Endothelial cell of umbilical vein (primary cell): ENCODE measurements around the gene TRAPPC4. TPM values are rescaled to one million over a fixed set of nuclear protein-coding genes. Genes with fewer than 3 reads are reported as not detected.

Experiments used
- BruUV-seq: library from RNA; stranded (reverse); fragments of 400-500 nt; replicated peaks from 2 replicates; lab custom pipeline; 2021; lab: Mats Ljungman, UMichigan
- CTCF ChIA-PET: fragments of 300-600, 350-600 bp; sonication (Branson Sonifier 250); formaldehyde crosslinking; loops from one replicate; lab custom pipeline; 2021; ENCODE audit warnings: antibody characterized with exemption, inconsistent platforms; lab: Charles Lee
- POLR2A ChIA-PET: fragments of 300-600, 350-600 bp; sonication (Branson Sonifier 250); formaldehyde crosslinking; loops from one replicate; lab custom pipeline; 2021; ENCODE audit warnings: antibody characterized with exemption, inconsistent platforms; lab: Charles Lee
- DNase-seq: peaks from one replicate; pipeline ENCODE4 v3.0.0-alpha.2; 2011; ENCODE audit warnings: low read depth, low spot score
- FAIRE-seq: peaks from 2 replicates; lab custom pipeline; 2011; peaks lifted over from hg19 to GRCh38; lab: Jason Lieb, UNC
- H2AFZ ChIP-seq: 2 replicates; pipeline ENCODE4 v1.6.0; 2012; ENCODE audit warnings: low read depth, low read length, control low read depth, inconsistent platforms
- H3K27ac ChIP-seq: 2 replicates; pipeline ENCODE4 v1.5.1; 2011; ENCODE audit warnings: low read depth, mild to moderate bottlenecking, control low read depth, low read length, moderate library complexity; ENCODE audit not compliant: insufficient read depth
- H3K27me3 ChIP-seq, 2 experiments: 2 replicates each; pipeline versions ENCODE4 v1.6.0 to v1.6.1; 2011; ENCODE audit warnings: low read length in 2 of 2, mixed read lengths in 1 of 2; ENCODE audit not compliant: control insufficient read depth in 2 of 2, insufficient read depth in 2 of 2
- H3K36me3 ChIP-seq, 2 experiments: 2 replicates in 1 of 2; 3 replicates in 1 of 2; pipeline ENCODE4 v1.5.1; 2011; ENCODE audit warnings: low read length in 2 of 2, mild to moderate bottlenecking in 1 of 2, moderate library complexity in 1 of 2; ENCODE audit not compliant: control insufficient read depth in 2 of 2, insufficient read depth in 2 of 2; ENCODE audit errors: extremely low read depth in 1 of 2
- H3K4me1 ChIP-seq: 3 replicates; pipeline ENCODE4 v1.5.1; 2011; ENCODE audit warnings: mild to moderate bottlenecking, low read length; ENCODE audit not compliant: control insufficient read depth, insufficient read depth; ENCODE audit errors: extremely low read depth
- H3K4me2 ChIP-seq: 2 replicates; pipeline ENCODE4 v1.6.1; 2011; ENCODE audit warnings: low read length, control low read depth, mixed read lengths; ENCODE audit not compliant: insufficient read depth
- H3K4me3 ChIP-seq, 3 experiments: fragments of 200-600 bp in 1 of 3; sonication (generic), shearing (Covaris generic) in 1 of 3; replicated peaks in 1 of 3; 2 replicates each; pipeline ENCODE4 v1.5.1; 2011 to 2016; ENCODE audit warnings: control low read depth in 3 of 3, low read length in 3 of 3, mild to moderate bottlenecking in 2 of 3, inconsistent platforms in 1 of 3, low read depth in 1 of 3, moderate library complexity in 1 of 3; ENCODE audit not compliant: insufficient read depth in 1 of 3
- H3K79me2 ChIP-seq: 2 replicates; pipeline ENCODE4 v1.6.0; 2012; ENCODE audit warnings: low read length, inconsistent platforms; ENCODE audit not compliant: control insufficient read depth, insufficient read depth
- H3K9ac ChIP-seq: replicated peaks from 2 replicates; pipeline ENCODE3; 2011; ENCODE audit warnings: low read length, control low read depth; ENCODE audit not compliant: insufficient read depth; ENCODE audit errors: extremely low read depth
- H3K9me1 ChIP-seq: replicated peaks from 3 replicates; pipeline ENCODE4 v1.6.0; 2011; ENCODE audit warnings: mild to moderate bottlenecking, low read length; ENCODE audit not compliant: control insufficient read depth, insufficient read depth; ENCODE audit errors: extremely low read depth
- H3K9me3 ChIP-seq: replicated peaks from 2 replicates; pipeline ENCODE4 v1.5.1; 2012; ENCODE audit warnings: low read length, inconsistent platforms; ENCODE audit not compliant: control insufficient read depth, insufficient read depth
- H4K20me1 ChIP-seq: replicated peaks from 2 replicates; pipeline ENCODE3; 2011; ENCODE audit warnings: mild to moderate bottlenecking, low read length; ENCODE audit not compliant: control insufficient read depth, insufficient read depth; ENCODE audit errors: extremely low read depth
- EZH2 ChIP-seq: IDR thresholded peaks from 2 replicates; pipeline ENCODE4 v1.6.1; 2012; ENCODE audit warnings: borderline replicate concordance, low read depth, mild to moderate bottlenecking, moderate library complexity, low read length, inconsistent platforms; ENCODE audit not compliant: severe bottlenecking
- FOS ChIP-seq: IDR thresholded peaks from 2 replicates; pipeline ENCODE4 v1.6.1; 2011; ENCODE audit warnings: mild to moderate bottlenecking, low read length, moderate library complexity, borderline replicate concordance; ENCODE audit not compliant: insufficient read depth
- GATA2 ChIP-seq: IDR thresholded peaks from 2 replicates; pipeline ENCODE4 v1.7.0; 2011; ENCODE audit warnings: low read depth, mild to moderate bottlenecking, moderate library complexity, mixed read lengths, low read length; ENCODE audit not compliant: insufficient read length, insufficient read depth
- JUN ChIP-seq: IDR thresholded peaks from 2 replicates; pipeline ENCODE4 v1.6.1; 2011; ENCODE audit warnings: borderline replicate concordance, low read depth; ENCODE audit not compliant: insufficient read length, insufficient read depth
- MYC ChIP-seq: IDR thresholded peaks from one replicate; pipeline ENCODE4 v1.6.1; 2011; ENCODE audit warnings: mild to moderate bottlenecking, low read depth, low read length
- POLR2A ChIP-seq: IDR thresholded peaks from 2 replicates; pipeline ENCODE4 v1.6.1; 2012; ENCODE audit warnings: low read depth, mild to moderate bottlenecking, control low read depth, low read length
- POLR2AphosphoS5 ChIP-seq: IDR thresholded peaks from 2 replicates; pipeline ENCODE4 v1.6.1; 2012; ENCODE audit warnings: low read depth, mild to moderate bottlenecking, control low read depth, low read length, moderate library complexity; ENCODE audit not compliant: insufficient read depth
- dilution Hi-C: fragments of 300-500 bp; cut with MboI; formaldehyde crosslinking; loops from one replicate; pipeline ENCODE4 v1.15.0; 2019; ENCODE audit warnings: low sequenced_read_pairs; ENCODE audit not compliant: extremely low pct_ligation_motif_present
- intact Hi-C: fragments of 100-400 bp; cut with micrococcal nuclease; formaldehyde crosslinking; loops from one replicate; pipeline ENCODE4 v1.10.0; 2022
- polyA plus RNA-seq, 4 experiments: library from polyadenylated mRNA; depleted of rRNA in 3 of 4; stranded (reverse) in 3 of 4; unstranded in 1 of 4; fragments of >200 nt; gene quantifications; 2 replicates each; pipeline versions ENCODE4 v1.2.1 to v1.2.3, GENCODE V29; 2011 to 2012; ENCODE audit warnings: missing spikeins in 1 of 4
- total RNA-seq: library from RNA; stranded (reverse); gene quantifications from 2 replicates; pipeline ENCODE4 v1.2.3, GENCODE V29; 2021
- TF ChIP-seq, protein P1 (sequence below): IDR thresholded peaks from 2 replicates; pipeline ENCODE4 v1.6.1; 2011; ENCODE audit not compliant: insufficient read depth, insufficient read length
- TF ChIP-seq, protein P2 (sequence below), 2 donors: IDR thresholded peaks; 1 replicate in 1 of 2; 2 replicates in 1 of 2; pipeline ENCODE4 v1.5.1; 2011; ENCODE audit warnings: low read length in 2 of 2, mild to moderate bottlenecking in 2 of 2, moderate library complexity in 2 of 2, control low read depth in 1 of 2, inconsistent platforms in 1 of 2, low read depth in 1 of 2; ENCODE audit not compliant: insufficient read depth in 1 of 2; ENCODE audit errors: extremely low read depth in 1 of 2

TRAPPC4 gene
- total and polyA plus RNA-seq, 2 donors (not counting 3 experiments of a cell fraction or from before 2014, with no cell fraction given) = 64.2 to 224 TPM

GRCh38 chr11:119021631-119022030, 3.1 kb downstream of the TRAPPC4 start:
- BruUV-seq = no TSS peak
- Histone ChIP-seq H3K27ac (no peak overlapping the region), H3K9ac (no peak overlapping the region), H3K36me3 (peaks cover 6 to 18% of the 10 kb centered on the region in 2 experiments), H2AFZ (no peak overlapping the region), H3K79me2 (peaks cover 31% of the 10 kb centered on the region), H3K4me2 (no peak overlapping the region), H3K4me3 (no peak overlapping the region), H3K9me1 (no peaks in the 10 kb centered on the region), H4K20me1 (no peaks in the 10 kb centered on the region), H3K9me3 (no peaks in the 10 kb centered on the region), H3K4me1 (peaks cover 27% of the 10 kb centered on the region), H3K27me3 (no peaks in the 10 kb centered on the region)
- no peak for FAIRE-seq
- POLR2A ChIA-PET = no interaction called here
- CTCF ChIA-PET = no interaction called here
- dilution Hi-C loops (no loop called here), intact Hi-C loops (no loop called here)
- TF ChIP-seq POLR2A = no peak
- no peak for TF ChIP-seq POLR2AphosphoS5
- no peak for TF ChIP-seq GATA2
- no peak for TF ChIP-seq JUN
- no peak for TF ChIP-seq EZH2
- no peak for TF ChIP-seq MYC
- DNase-seq = no peak

DNA sequence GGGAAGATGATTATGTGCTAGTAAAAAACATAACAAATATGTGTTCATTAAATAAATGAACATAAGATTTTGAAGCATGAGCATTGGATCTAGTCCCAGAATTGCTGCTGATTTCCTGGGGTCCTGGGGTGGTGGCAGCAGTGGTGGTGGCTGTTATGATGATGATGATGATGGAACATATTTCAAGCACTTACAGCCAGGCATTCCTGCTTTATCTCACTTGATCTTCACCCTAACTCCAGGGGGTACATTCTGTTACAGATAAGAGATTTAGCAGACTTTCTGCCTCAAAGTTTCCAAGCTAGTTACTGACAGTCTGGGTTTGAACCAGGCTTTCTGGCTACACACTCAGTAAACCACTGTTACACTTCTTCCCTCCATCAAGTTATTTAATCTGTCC, 5.2 kb downstream of the TRAPPC4 start:
- TF ChIP-seq, protein P1, sequence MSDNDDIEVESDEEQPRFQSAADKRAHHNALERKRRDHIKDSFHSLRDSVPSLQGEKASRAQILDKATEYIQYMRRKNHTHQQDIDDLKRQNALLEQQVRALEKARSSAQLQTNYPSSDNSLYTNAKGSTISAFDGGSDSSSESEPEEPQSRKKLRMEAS = no peak
- TF ChIP-seq EZH2 (no peak), JUN (no peak), POLR2AphosphoS5 (no peak), MYC (no peak), POLR2A (no peak), FOS (no peak), GATA2 (no peak)
- TF ChIP-seq, protein P2, sequence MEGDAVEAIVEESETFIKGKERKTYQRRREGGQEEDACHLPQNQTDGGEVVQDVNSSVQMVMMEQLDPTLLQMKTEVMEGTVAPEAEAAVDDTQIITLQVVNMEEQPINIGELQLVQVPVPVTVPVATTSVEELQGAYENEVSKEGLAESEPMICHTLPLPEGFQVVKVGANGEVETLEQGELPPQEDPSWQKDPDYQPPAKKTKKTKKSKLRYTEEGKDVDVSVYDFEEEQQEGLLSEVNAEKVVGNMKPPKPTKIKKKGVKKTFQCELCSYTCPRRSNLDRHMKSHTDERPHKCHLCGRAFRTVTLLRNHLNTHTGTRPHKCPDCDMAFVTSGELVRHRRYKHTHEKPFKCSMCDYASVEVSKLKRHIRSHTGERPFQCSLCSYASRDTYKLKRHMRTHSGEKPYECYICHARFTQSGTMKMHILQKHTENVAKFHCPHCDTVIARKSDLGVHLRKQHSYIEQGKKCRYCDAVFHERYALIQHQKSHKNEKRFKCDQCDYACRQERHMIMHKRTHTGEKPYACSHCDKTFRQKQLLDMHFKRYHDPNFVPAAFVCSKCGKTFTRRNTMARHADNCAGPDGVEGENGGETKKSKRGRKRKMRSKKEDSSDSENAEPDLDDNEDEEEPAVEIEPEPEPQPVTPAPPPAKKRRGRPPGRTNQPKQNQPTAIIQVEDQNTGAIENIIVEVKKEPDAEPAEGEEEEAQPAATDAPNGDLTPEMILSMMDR (IDR thresholded peaks at IDR 0.05; ENCODE audit: extremely low read depth in 1 of 2, insufficient read depth in 1 of 2, low read depth in 1 of 2, low read length in 2 of 2) = no peak
- BruUV-seq = no TSS peak
- Histone ChIP-seq H3K4me1 (peaks cover 19% of the 10 kb centered on the region), H3K27me3 (no peaks in the 10 kb centered on the region), H3K9me3 (no peaks in the 10 kb centered on the region), H3K4me2 (no peak overlapping the region), H4K20me1 (no peaks in the 10 kb centered on the region), H3K9me1 (no peaks in the 10 kb centered on the region), H2AFZ (no peak overlapping the region), H3K4me3 (no peak overlapping the region), H3K36me3 (peaks cover 6 to 19% of the 10 kb centered on the region in 2 experiments), H3K27ac (no peak overlapping the region), H3K79me2 (peaks cover 16% of the 10 kb centered on the region), H3K9ac (no peak overlapping the region)
- POLR2A ChIA-PET = no interaction called here
- no peak for DNase-seq
- intact Hi-C loops = no loop called here
- CTCF ChIA-PET = interaction anchor here (1.1 kb wide), 1 partner anchor 26 kb away, joined by 3 read pairs; no protein-coding TSS in a partner anchor
- dilution Hi-C loops = no loop called here
- no peak for FAIRE-seq
